Subcutaneous adipose tissue (tissue), 4 donors: ENCODE results near the gene PDE11A. TPM values are rescaled to one million over a fixed set of nuclear protein-coding genes. Genes with fewer than 3 reads are reported as not detected.

Experiments used
- total RNA-seq, 4 donors: library from RNA; depleted of rRNA; stranded (reverse); fragments of >200 nt; gene quantifications; one replicate each; pipeline ENCODE4 v1.1.0, GENCODE V29; 2016
- TF ChIP-seq, protein P1 (sequence below): fragments of 450-650 bp; IDR thresholded peaks from one replicate; pipeline ENCODE4 v1.5.1; 2016; ENCODE audit warnings: low read depth, mild to moderate bottlenecking, control low read depth, antibody characterized with exemption, moderate library complexity

The PDE11A gene
- total RNA-seq, 4 donors from 2014 or later, result 0.33 to 1.2 (median 1.1) TPM; not detected in 1

DNA sequence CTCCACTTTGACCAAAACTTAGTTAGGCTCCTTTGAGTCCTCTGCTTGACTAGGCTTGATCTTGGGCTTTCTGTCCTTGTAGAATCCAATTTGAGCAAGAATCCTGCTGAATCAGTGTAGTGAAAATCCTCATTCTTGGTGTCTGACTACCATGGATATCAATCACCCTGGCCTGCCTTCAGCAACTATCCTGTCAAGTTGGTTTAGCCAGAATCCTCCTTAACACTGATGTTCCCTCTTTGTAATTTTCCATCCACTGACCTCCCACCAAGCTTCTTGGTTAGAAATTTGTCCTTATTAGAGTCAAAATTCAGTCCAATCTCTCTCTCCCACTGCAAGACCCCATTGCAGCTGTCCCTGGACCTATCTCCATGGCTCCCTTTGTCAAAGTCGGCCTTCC lies 39.2 kb upstream of the PDE11A start:
- TF ChIP-seq, protein P1, sequence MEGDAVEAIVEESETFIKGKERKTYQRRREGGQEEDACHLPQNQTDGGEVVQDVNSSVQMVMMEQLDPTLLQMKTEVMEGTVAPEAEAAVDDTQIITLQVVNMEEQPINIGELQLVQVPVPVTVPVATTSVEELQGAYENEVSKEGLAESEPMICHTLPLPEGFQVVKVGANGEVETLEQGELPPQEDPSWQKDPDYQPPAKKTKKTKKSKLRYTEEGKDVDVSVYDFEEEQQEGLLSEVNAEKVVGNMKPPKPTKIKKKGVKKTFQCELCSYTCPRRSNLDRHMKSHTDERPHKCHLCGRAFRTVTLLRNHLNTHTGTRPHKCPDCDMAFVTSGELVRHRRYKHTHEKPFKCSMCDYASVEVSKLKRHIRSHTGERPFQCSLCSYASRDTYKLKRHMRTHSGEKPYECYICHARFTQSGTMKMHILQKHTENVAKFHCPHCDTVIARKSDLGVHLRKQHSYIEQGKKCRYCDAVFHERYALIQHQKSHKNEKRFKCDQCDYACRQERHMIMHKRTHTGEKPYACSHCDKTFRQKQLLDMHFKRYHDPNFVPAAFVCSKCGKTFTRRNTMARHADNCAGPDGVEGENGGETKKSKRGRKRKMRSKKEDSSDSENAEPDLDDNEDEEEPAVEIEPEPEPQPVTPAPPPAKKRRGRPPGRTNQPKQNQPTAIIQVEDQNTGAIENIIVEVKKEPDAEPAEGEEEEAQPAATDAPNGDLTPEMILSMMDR, result no peak

DNA sequence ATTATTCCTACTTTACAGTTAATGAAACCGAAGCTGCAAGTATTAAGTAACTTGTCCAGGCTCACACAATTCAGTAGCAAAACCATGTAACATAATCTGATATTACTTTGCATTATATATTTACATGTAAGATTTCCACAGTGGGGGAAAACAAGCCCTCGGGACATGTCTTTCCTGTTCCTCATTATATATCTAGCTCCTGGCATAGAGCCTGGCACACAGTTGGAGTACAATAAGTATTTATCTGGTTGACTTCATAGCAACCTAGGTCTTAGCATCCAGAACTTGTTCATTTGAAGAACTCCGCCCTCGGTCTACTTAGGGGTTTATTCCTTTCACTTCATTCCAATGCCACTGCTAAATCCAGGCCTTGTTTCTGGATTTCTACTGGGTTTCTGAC lies 38.1 kb upstream of the PDE11A start:
- TF ChIP-seq, protein P1, result no peak

DNA sequence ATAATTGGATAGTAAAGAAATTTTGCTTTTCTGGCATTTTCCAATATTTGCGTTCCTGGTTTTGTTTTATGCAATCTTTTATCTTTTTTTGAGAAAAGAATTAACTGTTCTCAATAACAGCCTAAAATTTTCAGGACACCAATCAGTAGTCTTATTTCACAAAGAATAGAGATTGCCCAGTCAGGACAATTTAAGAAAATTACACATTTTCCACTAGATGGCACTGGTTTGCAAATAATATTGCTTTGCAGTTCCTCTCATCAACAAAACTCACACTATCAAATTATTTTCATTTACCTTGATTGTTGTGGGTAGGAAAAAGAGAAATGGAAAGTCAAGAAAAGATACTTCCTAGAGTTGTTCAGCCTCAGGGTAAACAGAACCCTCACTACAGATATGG lies 37.2 kb upstream of the PDE11A start:
- TF ChIP-seq, protein P1, result no peak

DNA sequence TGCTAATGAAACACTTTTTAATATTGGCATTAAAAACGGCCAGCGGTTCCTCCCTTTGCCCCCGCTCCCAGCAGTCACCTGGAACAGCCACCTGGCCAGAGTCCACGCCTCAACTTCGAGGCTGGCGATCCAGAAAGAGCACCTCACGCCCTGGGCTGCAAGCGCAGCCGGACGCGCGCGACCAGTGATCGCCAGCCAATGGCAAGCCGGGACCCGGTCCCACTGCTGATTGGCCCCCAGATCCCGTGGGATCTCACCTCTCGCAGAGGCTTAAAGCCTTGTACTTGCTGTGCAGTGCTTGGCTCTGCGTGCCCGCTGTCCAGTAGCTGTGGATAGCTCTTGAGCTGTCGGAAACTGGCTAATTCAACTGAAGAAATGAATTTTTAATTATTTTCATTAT lies 35.6 kb upstream of the PDE11A start:
- TF ChIP-seq, protein P1, result no peak

DNA sequence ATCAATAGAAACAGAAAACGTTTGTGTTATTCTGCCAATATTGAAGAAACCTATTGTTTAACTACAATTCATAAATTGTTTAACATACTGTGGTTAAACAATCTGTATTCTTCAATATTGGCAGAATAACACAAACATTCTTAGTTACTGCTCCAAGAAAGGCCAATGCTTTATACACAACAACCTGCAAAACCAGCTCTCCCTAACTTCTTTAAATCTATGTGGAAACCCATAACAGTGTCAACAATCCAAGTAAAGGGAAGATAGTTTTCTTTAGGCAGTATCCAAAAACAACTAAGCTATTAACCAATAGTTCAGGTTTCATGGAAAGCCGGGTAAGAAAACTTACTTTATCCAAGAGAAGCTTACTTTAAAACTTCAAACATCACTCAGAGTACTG lies 33.5 kb upstream of the PDE11A start:
- TF ChIP-seq, protein P1, result no peak

DNA sequence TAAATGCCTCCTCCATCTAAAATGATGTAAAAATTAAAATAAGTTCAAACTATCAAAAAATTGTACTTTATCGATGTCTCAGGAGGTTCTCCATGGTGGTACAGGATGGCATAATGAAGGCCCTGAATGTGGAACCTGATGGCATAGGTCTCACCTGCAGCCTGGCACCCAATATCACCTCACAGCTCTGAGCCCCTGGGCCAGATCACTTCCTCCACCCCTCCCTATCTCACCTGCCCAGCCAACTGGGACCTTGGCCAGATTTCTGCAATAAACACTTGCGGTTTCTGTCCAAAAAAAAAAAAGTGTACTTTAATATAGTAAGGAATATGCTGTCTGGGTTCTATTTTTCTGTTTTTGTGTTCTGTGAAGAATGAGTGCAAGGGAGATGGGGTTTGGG lies 33.0 kb upstream of the PDE11A start:
- TF ChIP-seq, protein P1, result no peak

DNA sequence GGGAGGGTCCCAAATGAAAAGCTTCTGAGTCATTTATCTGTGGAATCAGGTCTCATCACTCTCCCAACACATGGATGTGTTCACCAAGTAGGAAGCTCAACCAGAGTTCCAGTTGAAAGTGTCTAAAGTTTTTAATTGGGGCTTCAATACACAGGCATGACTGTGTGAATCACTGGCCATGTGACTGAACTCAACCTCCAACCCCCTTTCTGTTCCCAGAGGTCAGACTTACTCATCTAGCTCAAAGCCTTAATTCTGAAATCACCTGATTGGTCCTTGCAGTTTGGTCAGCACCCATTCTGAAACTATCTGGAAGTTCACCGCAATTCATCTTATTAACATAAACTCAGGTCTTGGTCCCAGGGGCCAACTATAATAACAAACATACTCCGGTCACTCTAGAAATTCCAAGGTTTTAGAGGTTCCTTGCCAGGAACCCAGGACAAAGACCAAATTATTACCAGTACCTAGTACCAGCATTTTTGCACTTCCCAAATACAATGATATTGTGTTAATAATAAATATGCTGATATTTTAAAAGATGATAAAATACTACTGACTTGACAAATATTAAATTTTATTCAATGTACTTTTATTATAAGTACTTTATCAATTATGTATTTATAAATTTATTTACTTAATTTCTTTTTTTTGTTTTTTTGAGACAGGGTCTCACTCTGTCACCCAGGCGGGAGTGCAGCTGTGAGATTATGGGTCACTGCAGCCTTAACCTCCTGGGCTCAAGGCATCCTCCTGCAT lies 28.9 kb upstream of the PDE11A start:
- TF ChIP-seq, protein P1, result no peak
